ENCODE data around the gene RPL39.
A peak's percentile ranks its signal among the peaks of the same experiment; 100 is the strongest.

- TF ChIP-seq SMC3 (IDR thresholded peaks at IDR 0.05) (no peak), POLR2A (IDR thresholded peaks at IDR 0.05; ENCODE audit: low read length) (no peak), USF2 (IDR thresholded peaks at IDR 0.05) (no peak), CEBPB (IDR thresholded peaks at IDR 0.05) (peak in 1 of 2 experiments; percentile 23; a peak in 1 of 4 replicates), POLR2AphosphoS2 (conservative IDR thresholded peaks at IDR 0.05; ENCODE audit: low read length) (no peak), RCOR1 (IDR thresholded peaks at IDR 0.05; ENCODE audit: low read depth, low read length) (no peak), PHF8 (IDR thresholded peaks at IDR 0.05; ENCODE audit: borderline replicate concordance, low read depth) (no peak), ESRRA (IDR thresholded peaks at IDR 0.05; ENCODE audit: borderline replicate concordance, low read length) (no peak), PBX3 (IDR thresholded peaks at IDR 0.05) (no peak), CBX8 (IDR thresholded peaks at IDR 0.05) (no peak), MAFK (IDR thresholded peaks at IDR 0.05; ENCODE audit: partially characterized antibody) (no peak), REST (IDR thresholded peaks at IDR 0.05) (no peak)
- TF ChIP-seq, protein P1, sequence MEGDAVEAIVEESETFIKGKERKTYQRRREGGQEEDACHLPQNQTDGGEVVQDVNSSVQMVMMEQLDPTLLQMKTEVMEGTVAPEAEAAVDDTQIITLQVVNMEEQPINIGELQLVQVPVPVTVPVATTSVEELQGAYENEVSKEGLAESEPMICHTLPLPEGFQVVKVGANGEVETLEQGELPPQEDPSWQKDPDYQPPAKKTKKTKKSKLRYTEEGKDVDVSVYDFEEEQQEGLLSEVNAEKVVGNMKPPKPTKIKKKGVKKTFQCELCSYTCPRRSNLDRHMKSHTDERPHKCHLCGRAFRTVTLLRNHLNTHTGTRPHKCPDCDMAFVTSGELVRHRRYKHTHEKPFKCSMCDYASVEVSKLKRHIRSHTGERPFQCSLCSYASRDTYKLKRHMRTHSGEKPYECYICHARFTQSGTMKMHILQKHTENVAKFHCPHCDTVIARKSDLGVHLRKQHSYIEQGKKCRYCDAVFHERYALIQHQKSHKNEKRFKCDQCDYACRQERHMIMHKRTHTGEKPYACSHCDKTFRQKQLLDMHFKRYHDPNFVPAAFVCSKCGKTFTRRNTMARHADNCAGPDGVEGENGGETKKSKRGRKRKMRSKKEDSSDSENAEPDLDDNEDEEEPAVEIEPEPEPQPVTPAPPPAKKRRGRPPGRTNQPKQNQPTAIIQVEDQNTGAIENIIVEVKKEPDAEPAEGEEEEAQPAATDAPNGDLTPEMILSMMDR (IDR thresholded peaks at IDR 0.05), result no peak
These were observed 28.2 kb downstream of the RPL39 start for GRCh38 chrX:119763181-119763580.

All from A549 (cell line).